ENCODE data around the gene CNIH4. TPM values are rescaled to one million over a fixed set of nuclear protein-coding genes. Genes with fewer than 3 reads are reported as not detected.

The CNIH4 gene
- total RNA-seq, 1 experiment from 2014 or later, result 77.8 TPM

DNA sequence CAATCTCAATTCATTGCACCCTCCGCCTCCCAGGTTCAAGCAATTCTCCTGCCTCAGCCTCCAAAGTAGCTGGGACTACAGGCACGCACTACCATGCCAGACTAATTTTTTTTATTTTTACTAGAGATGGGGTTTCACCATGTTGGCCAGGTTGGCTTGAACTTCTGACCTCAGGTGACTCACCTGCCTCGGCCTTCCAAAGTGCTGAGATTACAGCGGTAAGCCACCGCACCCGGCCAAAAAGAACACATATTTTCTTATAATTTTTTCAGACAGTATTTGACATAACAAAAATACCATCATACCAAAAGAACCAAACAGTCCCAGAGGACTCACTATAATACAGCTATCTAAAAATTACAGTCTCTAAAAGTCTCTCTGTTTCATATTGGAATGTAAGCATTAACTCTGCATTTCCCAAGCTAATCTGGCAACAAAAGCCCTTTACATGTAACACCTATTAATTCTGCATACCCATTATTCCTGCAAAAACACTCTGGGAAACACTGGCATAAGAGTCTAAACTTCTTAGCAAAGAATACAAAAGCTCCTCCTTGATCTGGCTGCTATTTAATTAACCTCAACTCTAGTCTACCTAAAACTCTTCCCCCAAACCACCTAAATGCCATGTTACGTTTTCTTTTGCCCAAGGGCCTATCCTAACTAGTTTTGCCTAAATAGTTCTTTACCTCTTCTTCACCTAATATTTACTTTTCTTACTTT, 51.1 kb downstream of the CNIH4 start:
- ChIA-PET CTCF (no interaction called here), POLR2A (no interaction called here)
- peaks cover 61% of the 10 kb centered on the region for H3K36me3 Mint-ChIP-seq
- H3K27ac Mint-ChIP-seq, result peak overlapping the region; percentile 9
- DNase-seq (ENCODE audit: low spot score) (no peak), ATAC-seq (no peak)
- no peak overlapping the region for H3K4me3 Mint-ChIP-seq
- H3K9me3 Mint-ChIP-seq, result no peaks in the 10 kb centered on the region
- no peak for TF ChIP-seq HMGA2 (CRISPR knock-in tag; IDR thresholded peaks at IDR 0.05)
- no peak for TF ChIP-seq ZNF138 (CRISPR knock-in tag; conservative IDR thresholded peaks at IDR 0.05)
- TF ChIP-seq CBFB (CRISPR knock-in tag; IDR thresholded peaks at IDR 0.05; ENCODE audit: low read depth), result no peak
- no peak for TF ChIP-seq JUN (CRISPR knock-in tag; IDR thresholded peaks at IDR 0.05)
- TF ChIP-seq ETV6 (CRISPR knock-in tag; IDR thresholded peaks at IDR 0.05), result no peak
- TF ChIP-seq, protein P1, sequence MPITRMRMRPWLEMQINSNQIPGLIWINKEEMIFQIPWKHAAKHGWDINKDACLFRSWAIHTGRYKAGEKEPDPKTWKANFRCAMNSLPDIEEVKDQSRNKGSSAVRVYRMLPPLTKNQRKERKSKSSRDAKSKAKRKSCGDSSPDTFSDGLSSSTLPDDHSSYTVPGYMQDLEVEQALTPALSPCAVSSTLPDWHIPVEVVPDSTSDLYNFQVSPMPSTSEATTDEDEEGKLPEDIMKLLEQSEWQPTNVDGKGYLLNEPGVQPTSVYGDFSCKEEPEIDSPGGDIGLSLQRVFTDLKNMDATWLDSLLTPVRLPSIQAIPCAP (CRISPR knock-in tag; IDR thresholded peaks at IDR 0.05), result no peak
- no peak for TF ChIP-seq PRDM15 (CRISPR knock-in tag; IDR thresholded peaks at IDR 0.05)
- TF ChIP-seq GRHL2 (CRISPR knock-in tag; IDR thresholded peaks at IDR 0.05; ENCODE audit: insufficient replicate concordance, severe bottlenecking), result no peak
- no peaks in the 10 kb centered on the region for H3K27me3 Mint-ChIP-seq (ENCODE audit: low read depth)
- H3K4me1 Mint-ChIP-seq, result no peaks in the 10 kb centered on the region

DNA sequence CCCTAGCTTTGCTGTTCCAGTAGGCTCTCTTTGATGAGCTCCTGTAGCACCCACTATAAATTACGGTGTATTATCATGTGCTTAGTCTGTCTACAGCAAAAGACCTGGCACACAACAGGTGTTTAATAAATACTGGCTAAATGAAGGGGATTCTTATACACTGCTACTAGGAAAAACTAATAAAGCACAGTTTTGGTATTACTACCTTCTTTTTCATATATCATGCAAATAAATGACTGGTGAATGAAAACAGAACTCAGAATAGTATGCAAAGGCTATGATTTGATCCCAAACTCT, 51.6 kb downstream of the CNIH4 start:
- Mint-ChIP-seq H3K4me1 (no peaks in the 10 kb centered on the region), H3K27ac (peak overlapping the region; percentile 9), H3K9me3 (no peaks in the 10 kb centered on the region), H3K27me3 (ENCODE audit: low read depth) (no peaks in the 10 kb centered on the region), H3K36me3 (peaks cover 59% of the 10 kb centered on the region), H3K4me3 (no peak overlapping the region)
- no peak for TF ChIP-seq GRHL2 (CRISPR knock-in tag; IDR thresholded peaks at IDR 0.05; ENCODE audit: insufficient replicate concordance, severe bottlenecking)
- TF ChIP-seq, protein P2, sequence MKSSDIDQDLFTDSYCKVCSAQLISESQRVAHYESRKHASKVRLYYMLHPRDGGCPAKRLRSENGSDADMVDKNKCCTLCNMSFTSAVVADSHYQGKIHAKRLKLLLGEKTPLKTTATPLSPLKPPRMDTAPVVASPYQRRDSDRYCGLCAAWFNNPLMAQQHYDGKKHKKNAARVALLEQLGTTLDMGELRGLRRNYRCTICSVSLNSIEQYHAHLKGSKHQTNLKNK (CRISPR knock-in tag; IDR thresholded peaks at IDR 0.05), result no peak
- no peak for TF ChIP-seq MAX (CRISPR knock-in tag; IDR thresholded peaks at IDR 0.05)
- no peak for TF ChIP-seq MYBL2 (CRISPR knock-in tag; IDR thresholded peaks at IDR 0.05)
- TF ChIP-seq E2F1 (CRISPR knock-in tag; IDR thresholded peaks at IDR 0.05), result no peak
- no peak for TF ChIP-seq ZNF121 (CRISPR knock-in tag; IDR thresholded peaks at IDR 0.05)
- no peak for TF ChIP-seq ZNF416 (CRISPR knock-in tag; IDR thresholded peaks at IDR 0.05)
- TF ChIP-seq CTCF (IDR thresholded peaks at IDR 0.05), result no peak
- CTCF ChIA-PET, result no interaction called here
- no peak for DNase-seq (ENCODE audit: low spot score)
- no peak for ATAC-seq
- POLR2A ChIA-PET, result no interaction called here
